Cardiac muscle cell (in vitro differentiated cells and primary cell): Measurements from ENCODE around the gene CAPS. TPM values are rescaled to one million over a fixed set of nuclear protein-coding genes. Genes with fewer than 3 reads are reported as not detected.

ENCODE experiments used
- DNase-seq, 2 donors: peaks; one replicate each; pipeline versions ENCODE4 v3.0.0 to v3.0.0-alpha.2; 2010 to 2017; ENCODE audit warnings: low read depth in 1 of 2, low spot score in 1 of 2
- H3K27ac ChIP-seq: fragments of 200-600 bp; sonication (generic); 2 replicates; pipeline ENCODE4 v1.5.1; 2016
- H3K27me3 ChIP-seq: fragments of 200-600 bp; sonication (generic); 2 replicates; pipeline ENCODE4 v1.6.0; 2016; ENCODE audit warnings: control low read depth
- H3K36me3 ChIP-seq: fragments of 200-600 bp; sonication (generic); 2 replicates; pipeline ENCODE4 v1.5.1; 2016; ENCODE audit warnings: control low read depth
- H3K4me1 ChIP-seq: fragments of 200-600 bp; sonication (generic); 2 replicates; pipeline ENCODE4 v1.8.1; 2017; ENCODE audit warnings: low read depth, mild to moderate bottlenecking, mixed run types
- H3K4me3 ChIP-seq: fragments of 200-600 bp; sonication (generic); 2 replicates; pipeline ENCODE4 v1.5.1; 2016; ENCODE audit warnings: mild to moderate bottlenecking
- H3K9me3 ChIP-seq: fragments of 200-600 bp; sonication (generic); 2 replicates; pipeline ENCODE4 v1.5.1; 2017; ENCODE audit warnings: low read depth, mild to moderate bottlenecking, control low read depth
- CTCF ChIP-seq: IDR thresholded peaks from 2 replicates; pipeline ENCODE4 v1.5.1; 2012; ENCODE audit warnings: low read depth, mild to moderate bottlenecking, low read length
- polyA plus RNA-seq: library from polyadenylated mRNA; unstranded; fragments of >200 nt; fragmentation: Nextera tagmentation; extraction: Ambion mirVana; gene quantifications from 2 replicates; pipeline ENCODE4 v1.2.1, GENCODE V29; 2016
- total RNA-seq: library from RNA; depleted of rRNA; stranded (reverse); fragments of >200 nt; gene quantifications from 2 replicates; pipeline ENCODE4 v1.2.3, GENCODE V29; 2016

CAPS gene
- total and polyA plus RNA-seq, 2 experiments from 2014 or later = 14.1 to 23.6 TPM

- no peaks in the 10 kb centered on the region for H3K27me3 ChIP-seq
- H3K4me3 ChIP-seq = no peak overlapping the region
- H3K27ac ChIP-seq = peak overlapping the region; percentile 95
- DNase-seq = no peak
- peaks cover 89% of the 10 kb centered on the region for H3K4me1 ChIP-seq
- TF ChIP-seq CTCF = no peak
- no peaks in the 10 kb centered on the region for H3K36me3 ChIP-seq
- H3K9me3 ChIP-seq = no peaks in the 10 kb centered on the region
Observed at GRCh38 chr19:5954293-5954692, 40.2 kb downstream of the CAPS start.

DNA sequence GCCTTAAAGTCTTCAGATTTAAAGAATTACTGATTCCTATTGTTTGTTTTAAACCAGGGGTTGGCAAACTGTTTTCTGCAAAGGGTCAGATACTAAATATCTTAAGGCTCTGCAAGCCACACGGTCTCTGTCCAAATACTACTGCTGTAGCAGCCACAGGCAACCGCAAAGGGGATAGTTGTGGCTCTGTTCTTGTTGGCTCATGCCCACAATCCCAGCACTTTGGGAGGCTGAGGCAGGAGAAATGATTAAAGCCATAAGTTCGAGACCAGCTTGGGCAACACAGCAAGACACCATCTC is 41.5 kb downstream of the CAPS start:
- H3K36me3 ChIP-seq = no peaks in the 10 kb centered on the region
- H3K4me3 ChIP-seq = no peak overlapping the region
- no peak for TF ChIP-seq CTCF
- peak in 1 of 2 donors; percentile 38 for DNase-seq
- peaks cover 98% of the 10 kb centered on the region for H3K4me1 ChIP-seq
- peak overlapping the region; percentile 95 for H3K27ac ChIP-seq
- H3K27me3 ChIP-seq = no peaks in the 10 kb centered on the region
- H3K9me3 ChIP-seq = no peaks in the 10 kb centered on the region

GRCh38 chr19:5956323-5956722 is 42.3 kb downstream of the CAPS start:
- TF ChIP-seq CTCF = no peak
- H3K4me3 ChIP-seq = no peak overlapping the region

DNA sequence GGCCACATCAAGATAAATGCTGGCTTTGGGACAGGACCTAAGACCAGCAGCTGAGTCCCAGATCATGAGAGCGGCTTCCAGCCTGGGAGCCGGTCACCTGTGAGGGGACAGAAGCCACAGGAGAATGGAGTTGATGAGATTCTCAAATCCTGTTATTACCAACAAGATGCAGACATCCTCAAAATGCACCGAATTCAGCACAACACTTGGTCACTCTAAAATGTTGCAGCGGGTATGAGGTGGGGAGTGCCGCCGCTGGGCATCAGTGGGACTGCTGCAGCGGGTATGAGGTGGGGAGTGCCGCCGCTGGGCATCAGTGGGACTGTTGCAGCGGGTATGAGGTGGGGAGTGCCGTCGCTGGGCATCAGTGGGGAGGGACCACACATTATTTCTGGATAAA is 42.7 kb downstream of the CAPS start:
- peak overlapping the region; percentile 95 for H3K27ac ChIP-seq
- no peaks in the 10 kb centered on the region for H3K9me3 ChIP-seq
- H3K4me3 ChIP-seq = no peak overlapping the region
- peaks cover 92% of the 10 kb centered on the region for H3K4me1 ChIP-seq
- H3K27me3 ChIP-seq = no peaks in the 10 kb centered on the region
- TF ChIP-seq CTCF = no peak
- no peaks in the 10 kb centered on the region for H3K36me3 ChIP-seq
- DNase-seq = no peak

More at GRCh38 chr19:5956323-5956722, 42.3 kb downstream of the CAPS start:
- Histone ChIP-seq H3K36me3 (no peaks in the 10 kb centered on the region), H3K27me3 (no peaks in the 10 kb centered on the region), H3K9me3 (no peaks in the 10 kb centered on the region), H3K4me1 (peaks cover 94% of the 10 kb centered on the region), H3K27ac (peak overlapping the region; percentile 95)
- DNase-seq = no peak

DNA sequence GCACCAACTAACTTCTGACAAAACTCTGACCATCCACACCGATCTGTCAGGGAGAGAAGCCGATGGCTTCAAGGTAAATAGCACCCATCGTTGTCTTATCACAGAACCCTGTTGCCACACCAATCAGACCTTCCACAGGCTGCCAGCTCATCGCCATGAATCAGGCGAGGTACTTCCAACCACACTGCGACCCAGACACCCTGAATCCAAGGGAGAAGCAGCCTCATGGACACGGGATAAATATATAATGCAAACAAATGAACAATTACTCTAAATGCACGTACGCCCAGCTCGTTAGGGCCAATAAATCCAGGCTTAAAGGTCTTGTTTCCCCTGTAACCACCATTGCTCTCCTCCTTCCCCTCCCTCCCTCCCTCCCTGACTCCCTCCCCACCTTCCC is 43.1 kb downstream of the CAPS start:
- peaks cover 92% of the 10 kb centered on the region for H3K4me1 ChIP-seq
- H3K27ac ChIP-seq = peak overlapping the region; percentile 95
- no peak for TF ChIP-seq CTCF
- H3K27me3 ChIP-seq = no peaks in the 10 kb centered on the region
- H3K4me3 ChIP-seq = no peak overlapping the region
- no peak for DNase-seq
- no peaks in the 10 kb centered on the region for H3K9me3 ChIP-seq
- H3K36me3 ChIP-seq = no peaks in the 10 kb centered on the region

DNA sequence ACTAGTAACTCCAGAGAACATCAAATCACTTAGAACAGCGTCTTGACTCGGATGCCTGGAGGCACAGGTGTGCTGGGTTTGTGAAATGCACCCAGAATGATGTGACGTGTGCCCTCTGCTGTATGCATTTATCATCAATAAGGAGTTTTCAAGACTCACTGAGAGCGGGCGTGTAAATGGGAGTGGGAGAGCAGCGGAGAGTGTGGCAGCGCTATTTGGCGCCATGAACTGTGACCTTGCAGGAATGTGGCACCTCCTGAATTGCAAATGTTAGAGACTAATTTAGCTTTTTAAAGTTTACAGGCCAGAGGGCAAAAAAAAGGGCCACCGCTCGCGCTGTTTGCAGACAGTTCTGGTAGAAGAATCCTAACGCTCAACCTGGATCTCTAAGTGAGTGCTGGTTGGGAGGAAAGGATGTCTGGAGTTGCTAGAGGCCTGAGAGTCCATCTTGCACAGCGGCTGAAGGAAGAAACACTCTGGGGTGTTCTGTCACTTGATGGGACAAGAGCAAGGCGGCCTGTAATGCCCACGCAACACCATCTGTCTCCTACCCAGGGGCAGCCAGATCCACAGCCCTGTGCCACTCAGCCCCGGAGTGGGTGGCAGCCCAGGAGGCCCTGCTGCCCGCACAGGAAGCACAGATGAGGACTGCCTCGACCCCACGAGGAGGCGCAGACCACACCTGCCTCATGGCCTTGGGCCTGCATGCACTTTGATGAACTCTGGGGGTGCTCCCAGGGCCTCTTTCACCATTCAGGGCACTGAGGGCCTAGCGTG is 44.2 kb downstream of the CAPS start:
- H3K4me3 ChIP-seq = no peak overlapping the region
- H3K36me3 ChIP-seq = no peaks in the 10 kb centered on the region
- no peaks in the 10 kb centered on the region for H3K27me3 ChIP-seq
- H3K9me3 ChIP-seq = no peaks in the 10 kb centered on the region
- no peak for TF ChIP-seq CTCF
- peak overlapping the region; percentile 82 for H3K27ac ChIP-seq
- H3K4me1 ChIP-seq = peaks cover 86% of the 10 kb centered on the region
- no peak for DNase-seq
